Endothelial cell (in vitro differentiated cells): ENCODE data around the gene PCDHGB5. TPM values are rescaled to one million over a fixed set of nuclear protein-coding genes. Genes with fewer than 3 reads are reported as not detected.
A peak's percentile ranks its signal among the peaks of the same experiment; 100 is the strongest.

ENCODE experiments used
- DNase-seq: peaks from one replicate; pipeline ENCODE4 v3.0.0; 2021; ENCODE audit warnings: low spot score
- H3K27ac Mint-ChIP-seq: one replicate; pipeline ENCODE4 v1.8.0; 2021; ENCODE audit warnings: mixed read lengths, inconsistent platforms; ENCODE audit not compliant: unreplicated experiment
- H3K27me3 Mint-ChIP-seq: one replicate; pipeline ENCODE4 v1.8.0; 2021; ENCODE audit warnings: mild to moderate bottlenecking, moderate library complexity, mixed read lengths, inconsistent platforms; ENCODE audit not compliant: unreplicated experiment
- H3K36me3 Mint-ChIP-seq: one replicate; pipeline ENCODE4 v1.8.0; 2021; ENCODE audit warnings: mild to moderate bottlenecking, low read depth, mixed read lengths, inconsistent platforms; ENCODE audit not compliant: unreplicated experiment
- H3K4me1 Mint-ChIP-seq: one replicate; pipeline ENCODE4 v1.8.0; 2021; ENCODE audit warnings: mild to moderate bottlenecking, mixed read lengths, inconsistent platforms; ENCODE audit not compliant: unreplicated experiment
- H3K4me3 Mint-ChIP-seq: one replicate; pipeline ENCODE4 v1.8.0; 2021; ENCODE audit warnings: mild to moderate bottlenecking, mixed read lengths, inconsistent platforms; ENCODE audit not compliant: unreplicated experiment
- H3K9me3 Mint-ChIP-seq: one replicate; pipeline ENCODE4 v1.8.0; 2021; ENCODE audit warnings: mixed read lengths, inconsistent platforms; ENCODE audit not compliant: unreplicated experiment
- total RNA-seq: library from RNA; stranded (reverse); fragmentation: NEBNext Ultra II Directional; extraction: Animal tissue kit (Norgen Biotek cat#: 25700); gene quantifications from one replicate; pipeline ENCODE4 v1.2.1, GENCODE V29; 2021; ENCODE audit not compliant: unreplicated experiment
- TF ChIP-seq, protein P1 (sequence below): fragments of 200-600 bp; sonication (generic); IDR thresholded peaks from one replicate; pipeline ENCODE4 v1.5.0; 2021; ENCODE audit warnings: antibody characterized with exemption; ENCODE audit not compliant: unreplicated experiment

PCDHGB5 gene
- total RNA-seq, 1 donor from 2014 or later, result 5.5 TPM

DNA sequence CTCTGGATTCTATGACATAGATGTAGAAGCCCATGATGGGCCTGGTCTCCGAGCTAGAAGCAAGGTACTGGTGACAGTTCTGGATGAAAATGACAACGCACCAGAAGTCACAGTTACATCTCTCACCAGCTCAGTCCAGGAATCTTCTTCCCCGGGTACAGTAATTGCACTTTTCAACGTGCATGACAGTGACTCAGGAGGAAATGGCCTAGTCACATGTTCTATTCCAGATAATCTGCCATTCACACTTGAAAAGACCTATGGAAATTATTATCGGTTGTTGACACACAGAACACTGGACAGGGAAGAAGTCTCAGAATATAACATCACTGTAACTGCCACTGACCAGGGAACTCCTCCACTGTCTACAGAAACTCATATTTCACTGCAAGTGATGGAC lies 41.6 kb upstream of the PCDHGB5 start:
- TF ChIP-seq, protein P1, sequence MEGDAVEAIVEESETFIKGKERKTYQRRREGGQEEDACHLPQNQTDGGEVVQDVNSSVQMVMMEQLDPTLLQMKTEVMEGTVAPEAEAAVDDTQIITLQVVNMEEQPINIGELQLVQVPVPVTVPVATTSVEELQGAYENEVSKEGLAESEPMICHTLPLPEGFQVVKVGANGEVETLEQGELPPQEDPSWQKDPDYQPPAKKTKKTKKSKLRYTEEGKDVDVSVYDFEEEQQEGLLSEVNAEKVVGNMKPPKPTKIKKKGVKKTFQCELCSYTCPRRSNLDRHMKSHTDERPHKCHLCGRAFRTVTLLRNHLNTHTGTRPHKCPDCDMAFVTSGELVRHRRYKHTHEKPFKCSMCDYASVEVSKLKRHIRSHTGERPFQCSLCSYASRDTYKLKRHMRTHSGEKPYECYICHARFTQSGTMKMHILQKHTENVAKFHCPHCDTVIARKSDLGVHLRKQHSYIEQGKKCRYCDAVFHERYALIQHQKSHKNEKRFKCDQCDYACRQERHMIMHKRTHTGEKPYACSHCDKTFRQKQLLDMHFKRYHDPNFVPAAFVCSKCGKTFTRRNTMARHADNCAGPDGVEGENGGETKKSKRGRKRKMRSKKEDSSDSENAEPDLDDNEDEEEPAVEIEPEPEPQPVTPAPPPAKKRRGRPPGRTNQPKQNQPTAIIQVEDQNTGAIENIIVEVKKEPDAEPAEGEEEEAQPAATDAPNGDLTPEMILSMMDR, result no peak
- DNase-seq, result no peak
- H3K4me3 Mint-ChIP-seq, result peak overlapping the region; percentile 47
- no peak overlapping the region for H3K27ac Mint-ChIP-seq
- peaks cover 15% of the 10 kb centered on the region for H3K4me1 Mint-ChIP-seq
- H3K9me3 Mint-ChIP-seq, result peaks cover 32% of the 10 kb centered on the region
- peaks cover 8% of the 10 kb centered on the region for H3K27me3 Mint-ChIP-seq
- H3K36me3 Mint-ChIP-seq, result peaks cover 52% of the 10 kb centered on the region

DNA sequence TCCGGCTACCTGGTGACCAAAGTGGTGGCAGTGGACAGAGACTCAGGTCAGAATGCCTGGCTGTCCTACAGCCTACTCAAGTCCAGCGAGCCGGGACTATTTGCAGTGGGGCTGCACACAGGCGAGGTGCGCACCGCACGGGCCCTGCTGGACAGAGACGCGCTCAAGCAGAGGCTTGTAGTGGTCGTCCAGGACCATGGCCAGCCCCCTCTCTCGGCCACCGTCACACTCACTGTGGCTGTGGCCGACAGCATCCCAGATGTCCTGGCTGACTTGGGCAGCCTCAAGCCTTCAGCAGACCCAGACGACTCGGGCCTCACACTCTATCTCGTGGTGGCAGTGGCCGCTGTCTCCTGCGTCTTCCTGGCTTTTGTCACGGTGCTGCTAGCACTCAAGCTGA lies 40.8 kb upstream of the PCDHGB5 start:
- Mint-ChIP-seq H3K4me1 (peaks cover 15% of the 10 kb centered on the region), H3K27ac (no peak overlapping the region), H3K4me3 (no peak overlapping the region), H3K27me3 (peaks cover 10% of the 10 kb centered on the region), H3K36me3 (peaks cover 55% of the 10 kb centered on the region), H3K9me3 (peaks cover 35% of the 10 kb centered on the region)
- no peak for DNase-seq
- TF ChIP-seq, protein P1, result no peak

DNA sequence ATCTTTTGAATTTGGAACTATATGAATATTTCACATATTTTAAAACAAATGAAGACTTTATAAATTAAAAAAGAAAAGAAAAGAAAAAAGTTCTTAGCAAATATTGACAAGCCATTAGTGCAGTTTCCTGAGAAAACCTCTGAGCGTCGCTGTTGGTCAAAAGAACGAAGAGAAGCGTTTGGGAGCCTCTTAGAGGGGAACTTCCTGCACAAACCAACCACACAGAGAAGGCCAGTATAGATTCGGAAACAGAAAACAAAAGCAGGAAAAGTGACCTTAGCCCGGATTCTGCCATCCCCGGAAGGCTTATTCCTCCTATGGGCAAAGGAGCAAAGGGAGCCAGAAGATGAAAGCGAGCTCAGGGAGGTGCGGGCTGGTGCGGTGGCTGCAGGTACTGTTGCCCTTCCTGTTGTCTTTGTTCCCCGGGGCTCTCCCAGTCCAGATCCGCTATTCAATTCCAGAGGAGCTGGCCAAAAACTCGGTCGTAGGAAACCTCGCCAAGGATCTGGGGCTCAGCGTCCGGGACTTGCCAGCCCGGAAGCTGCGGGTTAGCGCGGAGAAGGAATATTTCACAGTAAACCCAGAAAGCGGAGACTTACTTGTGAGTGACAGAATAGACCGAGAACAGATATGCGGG lies 37.8 kb upstream of the PCDHGB5 start, which contains the start of gene PCDHGB2:
Gene PCDHGB2 (plus strand): TSS at position 205 of the 637 bp plus-strand sequence. CDS start 142 bp downstream, at position 347.
- H3K27me3 Mint-ChIP-seq, result peaks cover 15% of the 10 kb centered on the region
- H3K9me3 Mint-ChIP-seq, result peaks cover 44% of the 10 kb centered on the region
- H3K27ac Mint-ChIP-seq, result peak within 1 kb of the TSS; percentile 95
- H3K4me3 Mint-ChIP-seq, result peak within 1 kb of the TSS; percentile 70
- peaks cover 67% of the 10 kb centered on the region for H3K36me3 Mint-ChIP-seq
- peak; percentile 26 for DNase-seq
- H3K4me1 Mint-ChIP-seq, result peaks cover 23% of the 10 kb centered on the region
- TF ChIP-seq, protein P1, result peak; percentile 63

GRCh38 chr5:141360685-141361084 lies 37.1 kb upstream of the PCDHGB5 start:
- TF ChIP-seq, protein P1, result no peak
- DNase-seq, result no peak
- peak overlapping the region; percentile 67 for H3K27ac Mint-ChIP-seq
- H3K4me3 Mint-ChIP-seq, result peak overlapping the region; percentile 70
- H3K9me3 Mint-ChIP-seq, result peaks cover 51% of the 10 kb centered on the region
- peaks cover 23% of the 10 kb centered on the region for H3K4me1 Mint-ChIP-seq
- H3K36me3 Mint-ChIP-seq, result peaks cover 68% of the 10 kb centered on the region
- peaks cover 18% of the 10 kb centered on the region for H3K27me3 Mint-ChIP-seq

- no peak overlapping the region for H3K27ac Mint-ChIP-seq
- no peak for DNase-seq
- peaks cover 23% of the 10 kb centered on the region for H3K4me1 Mint-ChIP-seq
- H3K4me3 Mint-ChIP-seq, result peak overlapping the region; percentile 68
- peaks cover 62% of the 10 kb centered on the region for H3K36me3 Mint-ChIP-seq
- peaks cover 14% of the 10 kb centered on the region for H3K27me3 Mint-ChIP-seq
- H3K9me3 Mint-ChIP-seq, result peaks cover 44% of the 10 kb centered on the region
- TF ChIP-seq, protein P1, result no peak
Measured at GRCh38 chr5:141362719-141363118, 35.0 kb upstream of the PCDHGB5 start.
